B cell (primary cell): ENCODE data around the gene EPB41L3. TPM values are rescaled to one million over a fixed set of nuclear protein-coding genes. Genes with fewer than 3 reads are reported as not detected.

ENCODE experiments used
- ATAC-seq: fragments of 200-7000 bp; cut with Tn5 transposase; one replicate; pipeline ENCODE4 v1.10.0; 2021; ENCODE audit warnings: low read depth, mild to moderate bottlenecking, moderate number of reproducible peaks, moderate library complexity
- CTCF ChIA-PET: fragments of 350-600 bp; sonication (Branson Sonifier 250); formaldehyde crosslinking; loops from one replicate; lab custom pipeline; 2021; ENCODE audit warnings: antibody characterized with exemption, inconsistent platforms; lab: Charles Lee
- POLR2A ChIA-PET: fragments of 350-600 bp; sonication (Branson Sonifier 250); formaldehyde crosslinking; loops from one replicate; lab custom pipeline; 2021; ENCODE audit warnings: antibody characterized with exemption; lab: Charles Lee
- DNase-seq: peaks from one replicate; pipeline ENCODE4 v3.0.0; 2013
- H2AFZ ChIP-seq: 2 replicates; pipeline ENCODE4 v1.6.1; 2012; ENCODE audit warnings: mild to moderate bottlenecking, low read depth, low read length; ENCODE audit not compliant: insufficient read depth, poor library complexity, severe bottlenecking
- H3K27ac ChIP-seq, 2 donors: 1 replicate in 1 of 2; 2 replicates in 1 of 2; pipeline ENCODE4 v1.5.1; 2012 to 2013; ENCODE audit warnings: low read length in 2 of 2, mild to moderate bottlenecking in 2 of 2, moderate library complexity in 1 of 2
- H3K27me3 ChIP-seq, 4 experiments: fragments of 200-600 bp in 1 of 4; sonication (generic) in 1 of 4; replicated peaks in 1 of 4; 1 replicate in 2 of 4; 2 replicates in 2 of 4; pipeline versions ENCODE4 v1.6.1 to v1.7.0; 2013 to 2016; ENCODE audit warnings: low read length in 3 of 4, mild to moderate bottlenecking in 2 of 4, mixed read lengths in 1 of 4, moderate library complexity in 1 of 4; ENCODE audit not compliant: insufficient read depth in 4 of 4, control insufficient read depth in 3 of 4; ENCODE audit errors: control extremely low read depth in 1 of 4
- H3K36me3 ChIP-seq, 2 experiments: replicated peaks in 1 of 2; 1 replicate in 1 of 2; 2 replicates in 1 of 2; pipeline versions ENCODE4 v1.6.1 to v1.7.1; 2013; ENCODE audit warnings: low read length in 1 of 2; ENCODE audit not compliant: insufficient read depth in 2 of 2, control insufficient read depth in 1 of 2; ENCODE audit errors: control extremely low read depth in 1 of 2, extremely low read depth in 1 of 2
- H3K4me1 ChIP-seq, 2 donors: fragments of 200-600 bp in 1 of 2; sonication (generic) in 1 of 2; 1 replicate in 1 of 2; 2 replicates in 1 of 2; pipeline versions ENCODE4 v1.5.1 to v1.6.1; 2013 to 2017; ENCODE audit warnings: low read length in 2 of 2; ENCODE audit not compliant: control insufficient read depth in 2 of 2, insufficient read depth in 2 of 2
- H3K4me2 ChIP-seq: replicated peaks from 2 replicates; pipeline ENCODE3; 2012; ENCODE audit warnings: mild to moderate bottlenecking, low read depth, low read length; ENCODE audit not compliant: poor library complexity, severe bottlenecking
- H3K4me3 ChIP-seq, 5 experiments: fragments of 200-600 bp in 1 of 5; sonication (generic) in 1 of 5; 1 replicate in 3 of 5; 2 replicates in 2 of 5; pipeline versions ENCODE4 v1.5.1 to v1.7.0; 2011 to 2016; ENCODE audit warnings: low read length in 4 of 5, mild to moderate bottlenecking in 4 of 5, low read depth in 2 of 5, control low read depth in 1 of 5, moderate library complexity in 1 of 5; ENCODE audit not compliant: insufficient read depth in 1 of 5; ENCODE audit errors: control extremely low read depth in 1 of 5, extremely low read depth in 1 of 5
- H3K79me2 ChIP-seq: fragments of 200-600 bp; sonication (generic); one replicate; pipeline ENCODE4 v1.6.0; 2016; ENCODE audit warnings: low read length; ENCODE audit not compliant: control insufficient read depth, insufficient read depth
- H3K9ac ChIP-seq: fragments of 200-600 bp; sonication (generic); 2 replicates; pipeline ENCODE4 v1.6.1; 2017; ENCODE audit warnings: mild to moderate bottlenecking, low read length, moderate library complexity
- H3K9me3 ChIP-seq, 3 donors: one replicate each; pipeline versions ENCODE4 v1.6.1 to v1.7.1; 2013; ENCODE audit warnings: low read length in 2 of 3; ENCODE audit not compliant: control insufficient read depth in 2 of 3, insufficient read depth in 1 of 3; ENCODE audit errors: control extremely low read depth in 1 of 3
- H4K20me1 ChIP-seq: 2 replicates; pipeline ENCODE4 v1.6.0; 2012; ENCODE audit warnings: mild to moderate bottlenecking, low read length; ENCODE audit not compliant: insufficient read depth, control insufficient read depth, poor library complexity, severe bottlenecking
- H3K27ac Mint-ChIP-seq: one replicate; pipeline ENCODE4 v1.8.0; 2021; ENCODE audit warnings: mixed read lengths
- H3K27me3 Mint-ChIP-seq: one replicate; pipeline ENCODE4 v1.8.0; 2021; ENCODE audit warnings: mixed read lengths
- H3K4me1 Mint-ChIP-seq: one replicate; pipeline ENCODE4 v1.8.0; 2021; ENCODE audit warnings: mixed read lengths
- H3K4me3 Mint-ChIP-seq: one replicate; pipeline ENCODE4 v1.8.0; 2021; ENCODE audit warnings: mixed read lengths
- H3K9me3 Mint-ChIP-seq: one replicate; pipeline ENCODE4 v1.8.0; 2022; ENCODE audit warnings: mixed read lengths; ENCODE audit not compliant: insufficient read depth
- CTCF ChIP-seq: fragments of 200-600 bp; IDR thresholded peaks from one replicate; pipeline ENCODE4 v1.8.0; 2022; ENCODE audit warnings: antibody characterized with exemption, mild to moderate bottlenecking
- EZH2 ChIP-seq: IDR thresholded peaks from 2 replicates; pipeline ENCODE4 v1.6.1; 2012; ENCODE audit warnings: borderline replicate concordance, low read depth, mild to moderate bottlenecking, moderate library complexity, low read length; ENCODE audit not compliant: insufficient read depth, poor library complexity, severe bottlenecking
- WGBS: methylation state at CpG from one replicate; pipeline ENCODE4 v1.1.5; 2013; ENCODE audit warnings: missing lambda C conversion rate; ENCODE audit not compliant: insufficient coverage; 5-methylcytosine and 5-hydroxymethylcytosine counted together
- intact Hi-C: fragments of 100-400 bp; cut with micrococcal nuclease; formaldehyde crosslinking; loops from one replicate; pipeline ENCODE4 v1.10.0; 2022
- polyA plus RNA-seq: library from polyadenylated mRNA; depleted of rRNA; stranded (reverse); fragments of >200 nt; gene quantifications from 2 replicates; pipeline ENCODE4 v1.2.3, GENCODE V29; 2012
- total RNA-seq, 2 donors: library from RNA; stranded (reverse); fragments of 120-200 nt in 1 of 2; gene quantifications; 1 replicate in 1 of 2; 2 replicates in 1 of 2; pipeline versions ENCODE4 v1.2.3 to v1.2.4, GENCODE V29; 2013 to 2022

EPB41L3 gene
- total and polyA plus RNA-seq, 2 donors (not counting 1 experiment from before 2014, with no cell fraction given) = 0.57 to 0.58 TPM

GRCh38 chr18:5380586-5380985 lies 163.2 kb downstream of the EPB41L3 start:
- Histone ChIP-seq H4K20me1 (no peaks in the 10 kb centered on the region), H3K4me3 (no peak overlapping the region), H3K27ac (no peak overlapping the region), H3K4me2 (no peak overlapping the region), H3K9me3 (no peaks in the 10 kb centered on the region), H2AFZ (no peak overlapping the region), H3K36me3 (no peaks in the 10 kb centered on the region), H3K9ac (no peak overlapping the region), H3K79me2 (no peaks in the 10 kb centered on the region), H3K27me3 (no peaks in the 10 kb centered on the region), H3K4me1 (no peaks in the 10 kb centered on the region)
- Mint-ChIP-seq H3K4me1 (no peaks in the 10 kb centered on the region), H3K9me3 (no peaks in the 10 kb centered on the region), H3K27me3 (peaks cover 6% of the 10 kb centered on the region), H3K27ac (no peak overlapping the region), H3K4me3 (no peak overlapping the region)
- intact Hi-C loops = no loop called here
- WGBS = 85% methylated on average over 2 of the region's 2 CpGs
- ATAC-seq (no peak), DNase-seq (no peak)
- ChIA-PET POLR2A (no interaction called here), CTCF (no interaction called here)
- no peak for TF ChIP-seq EZH2
- TF ChIP-seq CTCF = no peak

- ChIA-PET POLR2A (no interaction called here), CTCF (no interaction called here)
- no peak overlapping the region for H3K27ac ChIP-seq
- no peak overlapping the region for H3K9ac ChIP-seq
- H3K36me3 ChIP-seq = no peaks in the 10 kb centered on the region
- H3K4me1 Mint-ChIP-seq = no peaks in the 10 kb centered on the region
- no peak overlapping the region for H3K4me2 ChIP-seq
- ATAC-seq (no peak), DNase-seq (no peak)
- H3K27me3 ChIP-seq = no peaks in the 10 kb centered on the region
- no peaks in the 10 kb centered on the region for H4K20me1 ChIP-seq
- H3K4me3 Mint-ChIP-seq = no peak overlapping the region
- H3K79me2 ChIP-seq = no peaks in the 10 kb centered on the region
- TF ChIP-seq CTCF (no peak), EZH2 (no peak)
- no peak overlapping the region for H3K27ac Mint-ChIP-seq
- H3K9me3 ChIP-seq = no peaks in the 10 kb centered on the region
- no peaks in the 10 kb centered on the region for H3K4me1 ChIP-seq
- whole genome bisulfite sequencing = 94% methylated on average over 4 of the region's 4 CpGs
- H3K27me3 Mint-ChIP-seq = peaks cover 6% of the 10 kb centered on the region
- H3K9me3 Mint-ChIP-seq = no peaks in the 10 kb centered on the region
- intact Hi-C loops = no loop called here
- H2AFZ ChIP-seq = no peak overlapping the region
- no peak overlapping the region for H3K4me3 ChIP-seq
Observed at GRCh38 chr18:5376986-5377385, 166.8 kb downstream of the EPB41L3 start.
